HepG2 (cell line): ENCODE data around the gene ZMYM1. TPM values are rescaled to one million over a fixed set of nuclear protein-coding genes. Genes with fewer than 3 reads are reported as not detected.
A peak's percentile ranks its signal among the peaks of the same experiment; 100 is the strongest.

ENCODE experiments used
- EEA1 ChIP-seq: sonication (generic); formaldehyde crosslinking; IDR thresholded peaks from 2 replicates; pipeline ENCODE4 v1.5.1; 2020; ENCODE audit warnings: mild to moderate bottlenecking, missing genetic modification reagents, borderline replicate concordance
- ELF3 ChIP-seq: IDR thresholded peaks from 2 replicates; pipeline ENCODE4 v1.6.1; 2016; ENCODE audit warnings: missing genetic modification reagents, missing compliant biosample characterization
- HNF4A ChIP-seq: sonication (generic); formaldehyde crosslinking; IDR thresholded peaks from 2 replicates; pipeline ENCODE4 v1.4.0; 2020; ENCODE audit warnings: missing genetic modification reagents
- HNRNPLL ChIP-seq: fragments of 200-400 bp; formaldehyde crosslinking; IDR thresholded peaks from 2 replicates; pipeline ENCODE4 v1.6.1; 2017; ENCODE audit warnings: mild to moderate bottlenecking, low read depth, low read length; ENCODE audit not compliant: poor library complexity, severe bottlenecking
- IRX3 ChIP-seq: sonication (generic); formaldehyde crosslinking; IDR thresholded peaks from 2 replicates; pipeline ENCODE4 v1.8.1; 2023; ENCODE audit warnings: mild to moderate bottlenecking, low read depth, missing genetic modification reagents, borderline replicate concordance
- MED8 ChIP-seq: sonication (generic); formaldehyde crosslinking; IDR thresholded peaks from 2 replicates; pipeline ENCODE4 v1.8.1; 2023; ENCODE audit warnings: mild to moderate bottlenecking, missing genetic modification reagents; ENCODE audit not compliant: insufficient replicate concordance
- MTF2 ChIP-seq: sonication (generic); formaldehyde crosslinking; IDR thresholded peaks from 2 replicates; pipeline ENCODE4 v1.5.0; 2020; ENCODE audit warnings: missing genetic modification reagents, borderline replicate concordance
- NR3C1 ChIP-seq: sonication (generic); formaldehyde crosslinking; IDR thresholded peaks from 2 replicates; pipeline ENCODE4 v1.4.0; 2020; ENCODE audit warnings: missing genetic modification reagents
- REL ChIP-seq: sonication (generic); formaldehyde crosslinking; conservative IDR thresholded peaks from 2 replicates; pipeline ENCODE4 v1.8.0; 2022; ENCODE audit warnings: mild to moderate bottlenecking, missing genetic modification reagents, moderate library complexity
- RERE ChIP-seq: IDR thresholded peaks from 2 replicates; pipeline ENCODE4 v1.6.1; 2016; ENCODE audit warnings: low read depth, missing genetic modification reagents, missing compliant biosample characterization
- ZNF280B ChIP-seq: sonication (generic); formaldehyde crosslinking; IDR thresholded peaks from 2 replicates; pipeline ENCODE4 v1.5.0; 2020; ENCODE audit warnings: missing genetic modification reagents, mild to moderate bottlenecking, borderline replicate concordance
- ZNF354B ChIP-seq: sonication (generic); formaldehyde crosslinking; IDR thresholded peaks from 2 replicates; pipeline ENCODE4 v1.8.0; 2022; ENCODE audit warnings: mild to moderate bottlenecking, missing genetic modification reagents
- ZNF746 ChIP-seq: sonication (generic); formaldehyde crosslinking; IDR thresholded peaks from 2 replicates; pipeline ENCODE4 v1.8.0; 2022; ENCODE audit warnings: mild to moderate bottlenecking, missing genetic modification reagents
- ZSCAN22 ChIP-seq: sonication (generic); formaldehyde crosslinking; IDR thresholded peaks from 2 replicates; pipeline ENCODE4 v1.4.0; 2020; ENCODE audit warnings: mild to moderate bottlenecking, missing genetic modification reagents
- ZSCAN31 ChIP-seq: sonication (generic); formaldehyde crosslinking; IDR thresholded peaks from 2 replicates; pipeline ENCODE4 v1.5.0; 2020; ENCODE audit warnings: low read depth, mild to moderate bottlenecking, missing genetic modification reagents
- polyA plus RNA-seq, 8 experiments: library from polyadenylated mRNA; depleted of rRNA in 3 of 8; stranded (reverse) in 7 of 8; unstranded in 1 of 8; fragments of >200 nt; fragmentation: Illumina TruSeq in 4 of 8; extraction: Trizol in 4 of 8; gene quantifications; 2 replicates each; pipeline versions ENCODE4 v1.2.1 to v1.2.3, GENCODE V29; 2011 to 2016; ENCODE audit warnings: low read depth in 4 of 8, missing spikeins in 1 of 8, mixed read lengths in 1 of 8; ENCODE audit not compliant: insufficient read depth in 1 of 8
- total RNA-seq, 5 experiments: library from RNA; depleted of rRNA; stranded (reverse); fragments of >200 nt; fragmentation: Illumina TruSeq; extraction: Trizol; gene quantifications; 2 replicates each; pipeline ENCODE4 v1.2.3, GENCODE V29; 2016; ENCODE audit warnings: low read depth in 1 of 5
- TF ChIP-seq, protein P1 (sequence below): sonication (generic); formaldehyde crosslinking; IDR thresholded peaks from 2 replicates; pipeline ENCODE4 v1.8.1; 2023; ENCODE audit warnings: mild to moderate bottlenecking, missing genetic modification reagents
- TF ChIP-seq, protein P2 (sequence below): sonication (generic); formaldehyde crosslinking; conservative IDR thresholded peaks from 2 replicates; pipeline ENCODE4 v1.4.0; 2020; ENCODE audit warnings: missing genetic modification reagents

Gene ZMYM1
- total and polyA plus RNA-seq, 2 of the 13 experiments (the other 11 are each of a cell fraction or from before 2014, with no cell fraction given): 10.0 to 16.2 TPM

GRCh38 chr1:35079003-35079930, at the start of gene ZMYM1 (continued):
- TF ChIP-seq RERE (CRISPR knock-in tag): no peak
- peak; percentile 4; the same call in 1 of the 2 replicates for TF ChIP-seq ZSCAN31 (CRISPR knock-in tag)
- no peak for TF ChIP-seq ZNF746 (CRISPR knock-in tag)
- TF ChIP-seq, protein P1, sequence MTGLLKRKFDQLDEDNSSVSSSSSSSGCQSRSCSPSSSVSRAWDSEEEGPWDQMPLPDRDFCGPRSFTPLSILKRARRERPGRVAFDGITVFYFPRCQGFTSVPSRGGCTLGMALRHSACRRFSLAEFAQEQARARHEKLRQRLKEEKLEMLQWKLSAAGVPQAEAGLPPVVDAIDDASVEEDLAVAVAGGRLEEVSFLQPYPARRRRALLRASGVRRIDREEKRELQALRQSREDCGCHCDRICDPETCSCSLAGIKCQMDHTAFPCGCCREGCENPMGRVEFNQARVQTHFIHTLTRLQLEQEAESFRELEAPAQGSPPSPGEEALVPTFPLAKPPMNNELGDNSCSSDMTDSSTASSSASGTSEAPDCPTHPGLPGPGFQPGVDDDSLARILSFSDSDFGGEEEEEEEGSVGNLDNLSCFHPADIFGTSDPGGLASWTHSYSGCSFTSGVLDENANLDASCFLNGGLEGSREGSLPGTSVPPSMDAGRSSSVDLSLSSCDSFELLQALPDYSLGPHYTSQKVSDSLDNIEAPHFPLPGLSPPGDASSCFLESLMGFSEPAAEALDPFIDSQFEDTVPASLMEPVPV: peak; percentile 58; the same call in 1 of the 2 replicates
- no peak; the same call in 1 of the 2 replicates for TF ChIP-seq REL
- TF ChIP-seq ELF3: no peak
- TF ChIP-seq EEA1 (CRISPR knock-in tag): no peak
- TF ChIP-seq MED8 (CRISPR knock-in tag): no peak
- TF ChIP-seq ZSCAN22 (CRISPR knock-in tag): 0 out of 2 replicates have a peak, but pooled peaks have one; percentile 54
- TF ChIP-seq NR3C1 (CRISPR knock-in tag): no peak
- TF ChIP-seq MTF2 (CRISPR knock-in tag): 0 out of 2 replicates have a peak, but pooled peaks have one; percentile 25
- TF ChIP-seq HNF4A (CRISPR knock-in tag): no peak
- TF ChIP-seq, protein P2, sequence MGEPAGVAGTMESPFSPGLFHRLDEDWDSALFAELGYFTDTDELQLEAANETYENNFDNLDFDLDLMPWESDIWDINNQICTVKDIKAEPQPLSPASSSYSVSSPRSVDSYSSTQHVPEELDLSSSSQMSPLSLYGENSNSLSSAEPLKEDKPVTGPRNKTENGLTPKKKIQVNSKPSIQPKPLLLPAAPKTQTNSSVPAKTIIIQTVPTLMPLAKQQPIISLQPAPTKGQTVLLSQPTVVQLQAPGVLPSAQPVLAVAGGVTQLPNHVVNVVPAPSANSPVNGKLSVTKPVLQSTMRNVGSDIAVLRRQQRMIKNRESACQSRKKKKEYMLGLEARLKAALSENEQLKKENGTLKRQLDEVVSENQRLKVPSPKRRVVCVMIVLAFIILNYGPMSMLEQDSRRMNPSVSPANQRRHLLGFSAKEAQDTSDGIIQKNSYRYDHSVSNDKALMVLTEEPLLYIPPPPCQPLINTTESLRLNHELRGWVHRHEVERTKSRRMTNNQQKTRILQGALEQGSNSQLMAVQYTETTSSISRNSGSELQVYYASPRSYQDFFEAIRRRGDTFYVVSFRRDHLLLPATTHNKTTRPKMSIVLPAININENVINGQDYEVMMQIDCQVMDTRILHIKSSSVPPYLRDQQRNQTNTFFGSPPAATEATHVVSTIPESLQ (CRISPR knock-in tag): no peak
- no peak for TF ChIP-seq ZNF354B (CRISPR knock-in tag)
- 0 out of 2 replicates have a peak, but pooled peaks have one; percentile 59 for TF ChIP-seq ZNF280B (CRISPR knock-in tag)
- TF ChIP-seq HNRNPLL: peak; percentile 75
- TF ChIP-seq IRX3 (CRISPR knock-in tag): peak; percentile 70; the same call in 1 of the 2 replicates
